IMR-90 (cell line): Measurements from ENCODE around the gene YKT6.
A peak's percentile ranks its signal among the peaks of the same experiment; 100 is the strongest.

Experiments used
- CEBPB ChIP-seq: IDR thresholded peaks from 2 replicates; pipeline ENCODE4 v1.6.1; 2012; ENCODE audit warnings: low read depth, low read length, improper control_type of control experiment
- CHD1 ChIP-seq: IDR thresholded peaks from 2 replicates; pipeline ENCODE4 v1.6.1; 2012; ENCODE audit warnings: low read depth, low read length, improper control_type of control experiment
- CTCF ChIP-seq: conservative IDR thresholded peaks from 2 replicates; pipeline ENCODE4 v1.5.1; 2012; ENCODE audit warnings: mild to moderate bottlenecking, low read depth, low read length, improper control_type of control experiment
- FOS ChIP-seq: fragments of 150-350 bp; IDR thresholded peaks from 2 replicates; pipeline ENCODE4 v1.6.1; 2016; ENCODE audit warnings: low read depth, low read length
- MAFK ChIP-seq: IDR thresholded peaks from 2 replicates; pipeline ENCODE4 v1.6.1; 2012; ENCODE audit warnings: low read depth, low read length, improper control_type of control experiment
- NFE2L2 ChIP-seq: fragments of 150-350 bp; IDR thresholded peaks from 2 replicates; pipeline ENCODE4 v1.6.1; 2016; ENCODE audit warnings: low read depth, mild to moderate bottlenecking, low read length
- POLR2A ChIP-seq: IDR thresholded peaks from 2 replicates; pipeline ENCODE4 v1.6.1; 2012; ENCODE audit warnings: mild to moderate bottlenecking, low read depth, low read length
- RAD21 ChIP-seq: IDR thresholded peaks from 2 replicates; pipeline ENCODE4 v1.6.1; 2012; ENCODE audit warnings: low read length, improper control_type of control experiment
- RFX5 ChIP-seq: IDR thresholded peaks from 2 replicates; pipeline ENCODE4 v1.8.0; 2012; ENCODE audit warnings: low read depth, mild to moderate bottlenecking, low read length, moderate library complexity
- SMC3 ChIP-seq: fragments of 150-350 bp; IDR thresholded peaks from 2 replicates; pipeline ENCODE4 v1.6.1; 2016; ENCODE audit warnings: low read depth, mild to moderate bottlenecking, antibody characterized with exemption, low read length, moderate library complexity

GRCh38 chr7:44211126-44211675, 10.4 kb downstream of the YKT6 start:
- no peak for TF ChIP-seq CTCF
- TF ChIP-seq MAFK: peak; percentile 76
- TF ChIP-seq CEBPB: no peak
- no peak for TF ChIP-seq NFE2L2
- no peak for TF ChIP-seq POLR2A
- no peak for TF ChIP-seq RAD21
- TF ChIP-seq CHD1: no peak
- TF ChIP-seq SMC3: no peak
- no peak for TF ChIP-seq RFX5
- TF ChIP-seq FOS: no peak
